ENCODE results near the gene GRK2. TPM values are rescaled to one million over a fixed set of nuclear protein-coding genes. Genes with fewer than 3 reads are reported as not detected.

GRK2 gene
- total and polyA plus RNA-seq, 11 donors = 40.1 to 107 (median 50.1) TPM

DNA sequence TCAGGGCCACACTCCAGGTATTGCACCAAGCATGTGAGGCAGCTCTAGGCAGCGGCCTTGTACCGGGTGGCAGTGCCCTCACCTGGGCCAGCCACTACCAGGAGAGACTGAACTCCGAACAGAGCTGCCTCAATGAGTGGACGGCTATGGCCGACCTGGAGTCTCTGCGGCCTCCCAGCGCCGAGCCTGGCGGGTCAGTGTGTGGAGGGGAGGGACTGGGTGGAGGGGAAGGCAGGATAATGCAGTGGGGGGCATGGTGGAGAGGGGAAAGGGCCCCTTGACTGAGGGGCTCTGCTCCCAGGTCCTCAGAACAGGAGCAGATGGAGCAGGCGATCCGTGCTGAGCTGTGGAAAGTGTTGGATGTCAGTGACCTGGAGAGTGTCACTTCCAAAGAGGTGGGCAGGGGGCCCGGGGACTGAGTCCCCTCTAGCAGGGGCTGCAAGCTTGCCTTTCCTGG lies 41.3 kb downstream of the GRK2 start:
- intact Hi-C loops (cut with DNase I) = no loop called here
- ATAC-seq (no peak), DNase-seq (no peak)
- Histone ChIP-seq H3K36me3 (peaks cover 0 to 41% (median 19%) of the 10 kb centered on the region in 9 donors), H3K4me3 (no peak overlapping the region), H3K4me1 (peaks cover 4 to 24% (median 14%) of the 10 kb centered on the region in 12 donors), H3K9me3 (no peaks in the 10 kb centered on the region), H3K27me3 (no peaks in the 10 kb centered on the region), H3K27ac (no peak overlapping the region)
- 86 to 90% (median 88%) methylated on average over 10 to 12 of the region's 12 CpGs for WGBS, 4 donors
- TF ChIP-seq, protein P1, sequence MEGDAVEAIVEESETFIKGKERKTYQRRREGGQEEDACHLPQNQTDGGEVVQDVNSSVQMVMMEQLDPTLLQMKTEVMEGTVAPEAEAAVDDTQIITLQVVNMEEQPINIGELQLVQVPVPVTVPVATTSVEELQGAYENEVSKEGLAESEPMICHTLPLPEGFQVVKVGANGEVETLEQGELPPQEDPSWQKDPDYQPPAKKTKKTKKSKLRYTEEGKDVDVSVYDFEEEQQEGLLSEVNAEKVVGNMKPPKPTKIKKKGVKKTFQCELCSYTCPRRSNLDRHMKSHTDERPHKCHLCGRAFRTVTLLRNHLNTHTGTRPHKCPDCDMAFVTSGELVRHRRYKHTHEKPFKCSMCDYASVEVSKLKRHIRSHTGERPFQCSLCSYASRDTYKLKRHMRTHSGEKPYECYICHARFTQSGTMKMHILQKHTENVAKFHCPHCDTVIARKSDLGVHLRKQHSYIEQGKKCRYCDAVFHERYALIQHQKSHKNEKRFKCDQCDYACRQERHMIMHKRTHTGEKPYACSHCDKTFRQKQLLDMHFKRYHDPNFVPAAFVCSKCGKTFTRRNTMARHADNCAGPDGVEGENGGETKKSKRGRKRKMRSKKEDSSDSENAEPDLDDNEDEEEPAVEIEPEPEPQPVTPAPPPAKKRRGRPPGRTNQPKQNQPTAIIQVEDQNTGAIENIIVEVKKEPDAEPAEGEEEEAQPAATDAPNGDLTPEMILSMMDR (IDR thresholded peaks at IDR 0.05) = no peak
- TF ChIP-seq POLR2A (IDR thresholded peaks at IDR 0.05) = no peak

DNA sequence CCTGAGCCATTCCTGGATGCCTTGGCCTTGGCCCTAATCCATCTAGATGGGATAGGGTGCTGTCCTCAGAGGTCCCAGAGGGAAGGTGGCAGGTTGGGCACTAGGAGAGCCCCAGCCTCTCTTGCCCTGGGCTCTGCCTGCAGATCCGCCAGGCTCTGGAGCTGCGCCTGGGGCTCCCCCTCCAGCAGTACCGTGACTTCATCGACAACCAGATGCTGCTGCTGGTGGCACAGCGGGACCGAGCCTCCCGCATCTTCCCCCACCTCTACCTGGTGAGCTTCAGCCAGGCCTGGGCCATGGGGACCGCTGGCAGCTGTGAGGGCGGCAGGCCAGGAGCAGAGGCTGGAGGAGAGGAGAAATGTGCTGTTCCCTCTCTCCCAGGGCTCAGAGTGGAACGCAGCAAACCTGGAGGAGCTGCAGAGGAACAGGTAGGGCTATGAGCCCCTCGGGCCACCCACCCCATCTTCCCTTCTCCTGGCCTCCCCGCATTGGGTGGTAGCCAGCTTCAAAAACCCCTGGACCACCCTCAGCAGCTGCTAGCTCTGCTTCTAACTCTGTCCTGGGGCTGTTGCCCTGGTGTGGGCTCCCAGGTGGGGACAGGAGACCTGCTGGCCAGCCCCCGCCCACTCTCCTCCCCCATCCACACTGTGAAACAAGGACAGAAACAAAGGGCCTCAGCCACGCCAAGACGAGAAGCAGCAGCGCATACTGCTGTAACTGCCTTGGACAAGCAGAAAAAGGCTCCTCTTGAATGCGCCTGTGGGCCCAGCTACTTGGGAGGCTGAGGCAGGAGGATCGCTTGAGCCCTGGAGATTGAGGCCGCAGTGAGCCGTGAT lies 42.0 kb downstream of the GRK2 start:
- Histone ChIP-seq H3K27ac (no peak overlapping the region), H3K4me3 (no peak overlapping the region), H3K27me3 (no peaks in the 10 kb centered on the region), H3K4me1 (peaks cover 0 to 25% (median 10%) of the 10 kb centered on the region in 12 donors), H3K9me3 (no peaks in the 10 kb centered on the region), H3K36me3 (peaks cover 0 to 41% (median 19%) of the 10 kb centered on the region in 9 donors)
- TF ChIP-seq, protein P1 (IDR thresholded peaks at IDR 0.05) = no peak
- no peak for TF ChIP-seq POLR2A (IDR thresholded peaks at IDR 0.05)
- ATAC-seq = no peak
- DNase-seq = no peak
- 94 to 97% (median 95%) methylated on average over 12 to 20 of the region's 20 CpGs for WGBS, 4 donors
- intact Hi-C loops (cut with DNase I) = no loop called here

DNA sequence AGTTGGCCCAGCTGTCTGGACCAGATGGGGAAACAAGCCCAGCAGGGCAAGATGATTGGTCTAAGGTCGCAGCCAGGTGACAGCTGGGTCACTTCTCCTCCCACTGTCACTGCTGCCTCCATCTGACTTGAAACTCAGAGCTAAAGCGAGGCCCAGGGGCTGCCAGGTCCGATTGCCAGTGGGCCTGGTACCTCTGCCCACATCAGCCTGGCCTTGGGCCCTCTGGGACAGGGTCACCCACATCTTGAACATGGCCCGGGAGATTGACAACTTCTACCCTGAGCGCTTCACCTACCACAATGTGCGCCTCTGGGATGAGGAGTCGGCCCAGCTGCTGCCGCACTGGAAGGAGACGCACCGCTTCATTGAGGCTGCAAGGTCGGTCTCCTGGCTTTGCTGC lies 42.9 kb downstream of the GRK2 start:
- WGBS, 4 donors = 88 to 98% (median 96%) methylated on average over 9 to 11 of the region's 11 CpGs
- Histone ChIP-seq H3K9me3 (no peaks in the 10 kb centered on the region), H3K27ac (no peak overlapping the region), H3K27me3 (no peaks in the 10 kb centered on the region), H3K36me3 (peaks cover 0 to 41% (median 19%) of the 10 kb centered on the region in 9 donors), H3K4me1 (peaks cover 0 to 20% (median 5%) of the 10 kb centered on the region in 12 donors), H3K4me3 (no peak overlapping the region)
- TF ChIP-seq, protein P1 (IDR thresholded peaks at IDR 0.05) = no peak
- TF ChIP-seq POLR2A (IDR thresholded peaks at IDR 0.05) = no peak
- intact Hi-C loops (cut with DNase I) = no loop called here
- no peak for ATAC-seq
- DNase-seq = no peak

DNA sequence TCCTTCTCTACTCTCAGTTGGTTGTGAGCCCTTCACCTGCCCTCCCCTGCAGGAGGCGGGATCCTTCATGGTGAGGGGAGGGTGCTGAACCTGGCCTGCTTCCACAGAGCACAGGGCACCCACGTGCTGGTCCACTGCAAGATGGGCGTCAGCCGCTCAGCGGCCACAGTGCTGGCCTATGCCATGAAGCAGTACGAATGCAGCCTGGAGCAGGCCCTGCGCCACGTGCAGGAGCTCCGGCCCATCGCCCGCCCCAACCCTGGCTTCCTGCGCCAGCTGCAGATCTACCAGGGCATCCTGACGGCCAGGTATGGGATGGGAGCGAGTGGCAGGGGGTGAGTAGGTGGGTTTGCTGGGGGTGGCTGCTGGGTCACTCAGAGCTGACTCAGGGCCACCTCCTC lies 43.4 kb downstream of the GRK2 start:
- DNase-seq = no peak
- WGBS, 4 donors = 93 to 96% (median 95%) methylated on average over 12 to 14 of the region's 14 CpGs
- Histone ChIP-seq H3K4me3 (no peak overlapping the region), H3K36me3 (peaks cover 0 to 41% (median 19%) of the 10 kb centered on the region in 9 donors), H3K27ac (no peak overlapping the region), H3K9me3 (no peaks in the 10 kb centered on the region), H3K4me1 (peaks cover 0 to 15% (median under 1%) of the 10 kb centered on the region in 12 donors), H3K27me3 (no peaks in the 10 kb centered on the region)
- TF ChIP-seq POLR2A (IDR thresholded peaks at IDR 0.05) = no peak
- TF ChIP-seq, protein P1 (IDR thresholded peaks at IDR 0.05) = no peak
- no peak for ATAC-seq
- intact Hi-C loops (cut with DNase I) = loop anchor here in 3 of 10 donors (10.0 kb wide), 1 partner anchor 225 kb away; no protein-coding TSS in a partner anchor

Measured in heart left ventricle (tissue), 16 donors.